Measurements from ENCODE around the gene OTUD3. TPM values are rescaled to one million over a fixed set of nuclear protein-coding genes. Genes with fewer than 3 reads are reported as not detected.

Gene OTUD3
- total and polyA plus RNA-seq, 2 of the 4 experiments (the other 2 are of a cell fraction) = 2.9 to 3.1 TPM

DNA sequence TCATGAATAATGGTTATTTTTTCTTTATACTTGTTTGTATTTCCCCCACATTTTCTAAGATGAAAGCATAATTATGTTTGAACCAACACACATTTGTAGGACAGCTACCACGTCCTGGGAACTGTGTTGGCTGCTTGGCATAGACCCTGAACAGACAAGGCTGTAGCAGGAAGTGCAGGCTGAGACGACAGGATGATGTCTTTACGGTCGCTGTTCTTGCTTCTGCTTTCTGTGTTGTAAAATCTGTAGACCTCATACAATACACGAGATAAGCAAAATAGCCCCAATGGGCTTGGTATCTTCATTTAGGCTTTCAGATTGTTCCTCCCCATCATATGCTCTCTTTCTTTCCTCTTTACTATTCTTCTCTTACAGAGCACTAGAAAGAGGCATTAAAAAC, 23.3 kb upstream of the OTUD3 start:
- Histone ChIP-seq H3K27ac (ENCODE audit: insufficient read depth, low read length) (no peak overlapping the region), H3K4me2 (ENCODE audit: low read depth, low read length) (no peak overlapping the region), H3K14ac (replicated peaks; ENCODE audit: low read depth, low read length) (no peak overlapping the region), H2BK5ac (ENCODE audit: low read depth, low read length, poor library complexity, severe bottlenecking) (no peak overlapping the region), H4K8ac (ENCODE audit: low read depth in 2 of 2, low read length in 2 of 2) (no peak overlapping the region), H2BK20ac (ENCODE audit: low read depth, low read length) (no peak overlapping the region), H2BK15ac (ENCODE audit: low read depth, low read length) (no peak overlapping the region), H3K27me3 (ENCODE audit: control insufficient read depth, insufficient read depth, low read length) (peaks cover 3% of the 10 kb centered on the region), H3K4ac (ENCODE audit: low read depth, low read length) (no peak overlapping the region), H3K79me1 (ENCODE audit: low read depth in 1 of 2, low read length in 2 of 2) (no peaks in the 10 kb centered on the region), H3K9ac (ENCODE audit: low read depth, low read length) (no peak overlapping the region), H4K20me1 (ENCODE audit: insufficient read depth, low read length) (no peaks in the 10 kb centered on the region), H3K9me1 (ENCODE audit: insufficient read depth, low read length) (peaks cover 6% of the 10 kb centered on the region), H2BK120ac (ENCODE audit: low read depth, low read length) (no peak overlapping the region), H3K56ac (ENCODE audit: extremely low read depth, insufficient read depth, low read length) (no peak overlapping the region), H3K9me3 (ENCODE audit: control insufficient read depth, insufficient read depth, low read length) (peaks cover 3% of the 10 kb centered on the region; the same call in 1 of the 2 replicates), H3K36me3 (ENCODE audit: control insufficient read depth, insufficient read depth, low read length) (no peaks in the 10 kb centered on the region), H2AK5ac (ENCODE audit: low read depth, low read length) (no peak overlapping the region), H3K23ac (ENCODE audit: low read depth, low read length) (no peak overlapping the region), H3K18ac (ENCODE audit: low read depth, low read length) (no peak overlapping the region), H4K5ac (ENCODE audit: low read depth, low read length) (no peak overlapping the region), H3K4me1 (ENCODE audit: control insufficient read depth, insufficient read depth, low read length) (peaks cover 3% of the 10 kb centered on the region; the same call in 1 of the 2 replicates), H4K91ac (ENCODE audit: insufficient read depth, low read depth, low read length) (no peak overlapping the region), H2AK9ac (replicated peaks; ENCODE audit: low read depth, low read length, poor library complexity) (no peak overlapping the region), H2AFZ (replicated peaks; ENCODE audit: low read length, poor library complexity) (no peak overlapping the region), H3K4me3 (ENCODE audit: insufficient read depth, low read depth, low read length) (no peak overlapping the region)
- TF ChIP-seq SMC3 (IDR thresholded peaks at IDR 0.05; ENCODE audit: low read depth, low read length) (no peak), FOS (IDR thresholded peaks at IDR 0.05; ENCODE audit: low read depth, low read length) (no peak), BHLHE40 (IDR thresholded peaks at IDR 0.05; ENCODE audit: low read depth, low read length) (no peak), MAFK (IDR thresholded peaks at IDR 0.05; ENCODE audit: low read depth, low read length) (no peak), RAD21 (IDR thresholded peaks at IDR 0.05; ENCODE audit: low read length) (no peak), RFX5 (IDR thresholded peaks at IDR 0.05; ENCODE audit: low read depth, low read length) (no peak), NFE2L2 (IDR thresholded peaks at IDR 0.05; ENCODE audit: low read depth, low read length) (no peak), MXI1 (IDR thresholded peaks at IDR 0.05; ENCODE audit: borderline replicate concordance, low read depth, low read length) (no peak), CEBPB (IDR thresholded peaks at IDR 0.05; ENCODE audit: low read depth, low read length) (no peak), MAZ (IDR thresholded peaks at IDR 0.05; ENCODE audit: borderline replicate concordance, low read depth, low read length) (no peak), POLR2A (IDR thresholded peaks at IDR 0.05; ENCODE audit: low read depth, low read length) (no peak), RCOR1 (IDR thresholded peaks at IDR 0.05; ENCODE audit: insufficient replicate concordance, low read length) (no peak), CHD1 (IDR thresholded peaks at IDR 0.05; ENCODE audit: low read depth, low read length) (no peak)
- TF ChIP-seq, protein P1, sequence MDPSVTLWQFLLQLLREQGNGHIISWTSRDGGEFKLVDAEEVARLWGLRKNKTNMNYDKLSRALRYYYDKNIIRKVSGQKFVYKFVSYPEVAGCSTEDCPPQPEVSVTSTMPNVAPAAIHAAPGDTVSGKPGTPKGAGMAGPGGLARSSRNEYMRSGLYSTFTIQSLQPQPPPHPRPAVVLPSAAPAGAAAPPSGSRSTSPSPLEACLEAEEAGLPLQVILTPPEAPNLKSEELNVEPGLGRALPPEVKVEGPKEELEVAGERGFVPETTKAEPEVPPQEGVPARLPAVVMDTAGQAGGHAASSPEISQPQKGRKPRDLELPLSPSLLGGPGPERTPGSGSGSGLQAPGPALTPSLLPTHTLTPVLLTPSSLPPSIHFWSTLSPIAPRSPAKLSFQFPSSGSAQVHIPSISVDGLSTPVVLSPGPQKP (IDR thresholded peaks at IDR 0.05; ENCODE audit: borderline replicate concordance, low read depth, low read length) = no peak
- TF ChIP-seq, protein P2, sequence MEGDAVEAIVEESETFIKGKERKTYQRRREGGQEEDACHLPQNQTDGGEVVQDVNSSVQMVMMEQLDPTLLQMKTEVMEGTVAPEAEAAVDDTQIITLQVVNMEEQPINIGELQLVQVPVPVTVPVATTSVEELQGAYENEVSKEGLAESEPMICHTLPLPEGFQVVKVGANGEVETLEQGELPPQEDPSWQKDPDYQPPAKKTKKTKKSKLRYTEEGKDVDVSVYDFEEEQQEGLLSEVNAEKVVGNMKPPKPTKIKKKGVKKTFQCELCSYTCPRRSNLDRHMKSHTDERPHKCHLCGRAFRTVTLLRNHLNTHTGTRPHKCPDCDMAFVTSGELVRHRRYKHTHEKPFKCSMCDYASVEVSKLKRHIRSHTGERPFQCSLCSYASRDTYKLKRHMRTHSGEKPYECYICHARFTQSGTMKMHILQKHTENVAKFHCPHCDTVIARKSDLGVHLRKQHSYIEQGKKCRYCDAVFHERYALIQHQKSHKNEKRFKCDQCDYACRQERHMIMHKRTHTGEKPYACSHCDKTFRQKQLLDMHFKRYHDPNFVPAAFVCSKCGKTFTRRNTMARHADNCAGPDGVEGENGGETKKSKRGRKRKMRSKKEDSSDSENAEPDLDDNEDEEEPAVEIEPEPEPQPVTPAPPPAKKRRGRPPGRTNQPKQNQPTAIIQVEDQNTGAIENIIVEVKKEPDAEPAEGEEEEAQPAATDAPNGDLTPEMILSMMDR (conservative IDR thresholded peaks at IDR 0.05; ENCODE audit: low read depth, low read length) = no peak
- TF ChIP-seq, protein P3, sequence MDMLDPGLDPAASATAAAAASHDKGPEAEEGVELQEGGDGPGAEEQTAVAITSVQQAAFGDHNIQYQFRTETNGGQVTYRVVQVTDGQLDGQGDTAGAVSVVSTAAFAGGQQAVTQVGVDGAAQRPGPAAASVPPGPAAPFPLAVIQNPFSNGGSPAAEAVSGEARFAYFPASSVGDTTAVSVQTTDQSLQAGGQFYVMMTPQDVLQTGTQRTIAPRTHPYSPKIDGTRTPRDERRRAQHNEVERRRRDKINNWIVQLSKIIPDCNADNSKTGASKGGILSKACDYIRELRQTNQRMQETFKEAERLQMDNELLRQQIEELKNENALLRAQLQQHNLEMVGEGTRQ (IDR thresholded peaks at IDR 0.05; ENCODE audit: low read depth, low read length) = no peak
- CTCF ChIA-PET = no interaction called here
- in situ Hi-C loops (cut with MboI; ENCODE audit: low sequenced_read_pairs) (no loop called here), dilution Hi-C loops (cut with HindIII; ENCODE audit: low sequenced_read_pairs, unreplicated experiment) (no loop called here), intact Hi-C loops (cut with micrococcal nuclease) (no loop called here)
- ATAC-seq (ENCODE audit: low read depth) = no peak
- no TSS peak for BruUV-seq (replicated peaks)
- POLR2A ChIA-PET (ENCODE audit: unreplicated experiment) = no interaction called here
- WGBS, 2 experiments (ENCODE audit: extremely low coverage in 2 of 2, insufficient read length in 1 of 2) = 50% methylated on average over 4 of the region's 5 CpGs; no CpG with 5 or more reads in 1 of the 2 experiments
- no peak for DNase-seq

Data from IMR-90 (cell line).